MM.1S (cell line): ENCODE measurements around the gene SOX11.

Experiments
- CTCF ChIP-seq: fragments of 300-600 bp; sonication (generic); IDR thresholded peaks from 2 replicates; pipeline ENCODE4 v1.5.1; 2016; ENCODE audit warnings: antibody characterized with exemption, low read length, mixed read lengths
- EZH2 ChIP-seq: fragments of 300-600 bp; sonication (generic); optimal IDR thresholded peaks from 2 replicates; pipeline ENCODE3; 2017; ENCODE audit warnings: low read depth, mild to moderate bottlenecking, antibody characterized with exemption, low read length, mixed read lengths
- EZH2phosphoT487 ChIP-seq: fragments of 300-600 bp; sonication (generic); IDR thresholded peaks from 2 replicates; pipeline ENCODE4 v1.6.1; 2018; ENCODE audit warnings: antibody characterized with exemption, low read length

GRCh38 chr2:5661362-5661761, 30.8 kb upstream of the SOX11 start:
- no peak for TF ChIP-seq CTCF
- no peak for TF ChIP-seq EZH2
- TF ChIP-seq EZH2phosphoT487, result no peak
